ENCODE data around the gene DYNC2H1. TPM values are rescaled to one million over a fixed set of nuclear protein-coding genes. Genes with fewer than 3 reads are reported as not detected.

Gene DYNC2H1
- total RNA-seq, 1 experiment from 2014 or later: 3.9 TPM

DNA sequence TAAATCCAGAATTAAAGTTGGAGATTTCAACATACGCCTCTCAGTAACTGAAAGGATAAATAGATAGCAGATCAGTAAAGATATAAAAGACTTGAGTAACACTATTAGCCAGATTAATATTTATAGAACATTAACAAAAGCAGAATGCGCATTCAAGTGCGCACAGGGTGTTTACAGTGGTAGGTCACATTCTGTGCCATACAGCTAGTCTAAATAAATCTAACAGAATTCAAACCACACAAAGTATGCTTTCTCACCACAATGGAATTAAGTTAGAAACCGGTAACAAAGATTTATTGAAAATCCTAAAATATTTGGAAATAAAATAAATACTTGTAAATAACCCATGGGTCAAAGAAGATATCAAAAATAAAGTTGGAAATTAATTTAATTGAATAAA lies 341.0 kb downstream of the DYNC2H1 start:
- no peak for DNase-seq (ENCODE audit: low spot score)

DNA sequence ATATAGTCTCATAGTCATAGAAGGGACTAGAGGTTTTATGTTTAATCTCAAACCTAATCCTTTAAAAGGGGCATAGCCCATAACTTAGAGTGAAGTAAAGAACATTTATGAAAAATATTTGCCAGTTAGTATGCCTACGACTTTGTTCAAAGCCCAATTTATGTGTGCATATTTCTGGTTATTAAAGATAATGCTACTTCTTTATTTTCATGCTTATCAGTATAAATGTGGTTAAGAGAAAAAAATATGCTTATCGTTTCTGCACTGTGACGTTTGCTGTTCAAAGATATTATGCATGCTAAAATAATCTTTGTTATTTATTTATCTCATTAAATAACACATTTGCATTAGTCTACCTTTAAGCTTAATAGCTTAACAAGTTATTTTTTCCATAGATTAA lies 343.9 kb downstream of the DYNC2H1 start:
- no peak for DNase-seq (ENCODE audit: low spot score)

GRCh38 chr11:103453915-103454709 lies 344.9 kb downstream of the DYNC2H1 start:
- no peak for DNase-seq (ENCODE audit: low spot score)

- no peak for DNase-seq (ENCODE audit: low spot score)
These were observed 355.2 kb downstream of the DYNC2H1 start for GRCh38 chr11:103464420-103464819.

DNA sequence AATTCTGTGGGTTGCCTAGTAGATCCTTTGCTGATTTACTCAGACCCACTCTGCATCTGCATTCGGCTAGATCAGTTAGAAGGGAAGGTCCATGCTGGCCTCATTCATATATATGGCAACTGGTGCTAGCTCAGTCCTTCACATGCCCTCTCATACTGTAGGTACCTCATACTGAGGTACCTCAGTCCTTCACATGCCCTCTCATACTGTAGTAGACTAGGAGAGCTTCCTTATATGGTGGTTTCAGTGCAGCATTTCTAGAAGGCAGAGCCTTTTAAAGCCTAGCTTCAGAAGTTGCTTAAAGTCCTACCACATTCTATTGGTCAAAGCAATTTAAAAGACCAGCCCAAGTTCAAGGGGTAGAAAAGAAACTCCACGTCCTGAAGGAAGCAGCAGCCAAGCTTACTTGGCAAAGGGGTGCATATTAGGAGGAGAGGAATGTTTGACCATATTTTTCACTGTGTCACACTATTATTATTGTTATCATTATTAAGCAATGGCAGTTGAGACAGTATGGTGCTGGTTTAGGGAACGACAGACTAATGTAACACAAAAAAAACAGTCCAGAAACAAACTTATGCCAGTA lies 356.4 kb downstream of the DYNC2H1 start:
- no peak for DNase-seq (ENCODE audit: low spot score)

- DNase-seq (ENCODE audit: low spot score): no peak
These were observed 362.3 kb downstream of the DYNC2H1 start for GRCh38 chr11:103471546-103471945.

- DNase-seq (ENCODE audit: low spot score): no peak
These were observed 367.6 kb downstream of the DYNC2H1 start for GRCh38 chr11:103476874-103477273.

DNA sequence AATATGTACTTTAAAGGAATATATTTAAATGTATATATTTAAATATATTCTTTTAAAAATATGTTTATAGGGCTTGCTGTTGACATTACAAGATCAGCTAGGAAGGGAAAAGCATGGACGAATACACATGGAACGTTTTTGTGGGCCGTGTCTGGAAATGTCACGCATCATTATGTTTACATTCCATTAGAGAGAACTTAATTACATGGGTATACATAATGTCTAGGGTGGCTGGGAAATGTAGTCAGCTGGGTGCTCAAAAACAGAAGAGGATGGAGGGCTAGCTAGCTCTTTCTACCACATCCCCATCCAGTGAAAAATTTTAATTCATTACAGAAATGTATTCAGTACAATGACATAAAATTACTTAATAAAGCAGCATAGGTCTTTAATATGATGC lies 371.2 kb downstream of the DYNC2H1 start:
- no peak for DNase-seq (ENCODE audit: low spot score)

GRCh38 chr11:103483996-103484395 lies 374.8 kb downstream of the DYNC2H1 start:
- DNase-seq (ENCODE audit: low spot score): no peak

GRCh38 chr11:103484545-103484944 lies 375.3 kb downstream of the DYNC2H1 start:
- no peak for DNase-seq (ENCODE audit: low spot score)

GRCh38 chr11:103486604-103487003 lies 377.4 kb downstream of the DYNC2H1 start:
- DNase-seq (ENCODE audit: low spot score): no peak

DNA sequence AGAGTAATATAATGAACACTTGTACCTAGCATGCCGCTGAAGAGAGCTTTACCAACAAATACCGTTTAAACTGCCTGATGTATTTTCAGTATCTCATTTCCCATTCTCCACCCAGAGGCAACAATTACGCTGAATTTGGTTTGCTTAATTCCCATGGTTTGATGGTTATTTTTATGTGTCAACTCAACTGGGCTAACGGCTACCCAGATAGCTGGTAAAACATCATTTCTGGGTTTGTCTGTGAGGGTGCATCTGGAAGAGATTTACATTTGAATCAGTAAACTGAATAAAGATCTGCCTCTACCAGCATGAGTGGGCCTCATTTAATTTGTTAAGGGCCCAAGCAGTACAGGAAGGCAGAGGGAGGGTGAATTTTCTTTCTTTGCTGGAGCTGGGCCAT lies 377.9 kb downstream of the DYNC2H1 start:
- no peak for DNase-seq (ENCODE audit: low spot score)

DNA sequence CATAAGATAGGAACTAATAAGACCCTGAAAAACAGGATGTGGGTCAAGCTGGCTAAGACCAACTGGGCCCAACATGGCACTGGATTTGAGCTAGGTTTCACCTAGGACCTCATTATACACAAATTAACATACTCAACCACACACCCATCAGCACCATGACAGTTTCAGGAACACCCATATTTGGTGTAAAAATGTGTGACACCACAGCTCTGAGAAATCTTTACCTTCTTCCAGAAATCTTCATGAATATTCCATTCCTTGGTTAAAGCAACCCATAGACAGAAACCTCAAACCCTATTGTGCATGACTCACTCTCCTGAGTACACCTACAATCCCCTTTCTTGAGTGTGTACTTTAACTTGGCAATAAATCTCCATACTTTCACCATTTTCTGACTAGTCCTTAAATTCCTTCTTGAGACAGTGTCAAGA lies 378.8 kb downstream of the DYNC2H1 start:
- no peak for DNase-seq (ENCODE audit: low spot score)

DNA sequence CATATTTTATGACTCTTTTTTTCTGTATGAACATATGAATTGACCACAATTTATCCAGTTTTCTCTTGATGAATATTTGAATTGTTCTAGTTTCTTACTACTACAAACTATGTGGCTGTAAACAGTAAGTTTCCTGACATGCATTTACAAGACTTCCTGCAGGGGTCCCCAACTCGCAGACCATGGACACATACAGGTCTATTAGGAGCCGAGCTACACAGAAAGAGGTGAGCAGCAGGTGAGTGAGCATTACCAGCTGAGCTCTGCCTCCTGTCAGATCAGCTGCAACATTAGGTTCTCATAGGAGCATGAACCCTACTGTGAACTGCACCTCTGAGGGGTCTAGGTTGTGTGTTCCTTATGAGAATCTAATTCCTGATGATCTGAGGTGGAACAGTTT lies 379.4 kb downstream of the DYNC2H1 start:
- DNase-seq (ENCODE audit: low spot score): no peak

- no peak for DNase-seq (ENCODE audit: low spot score)
These were observed 382.6 kb downstream of the DYNC2H1 start for GRCh38 chr11:103491777-103492176.

DNA sequence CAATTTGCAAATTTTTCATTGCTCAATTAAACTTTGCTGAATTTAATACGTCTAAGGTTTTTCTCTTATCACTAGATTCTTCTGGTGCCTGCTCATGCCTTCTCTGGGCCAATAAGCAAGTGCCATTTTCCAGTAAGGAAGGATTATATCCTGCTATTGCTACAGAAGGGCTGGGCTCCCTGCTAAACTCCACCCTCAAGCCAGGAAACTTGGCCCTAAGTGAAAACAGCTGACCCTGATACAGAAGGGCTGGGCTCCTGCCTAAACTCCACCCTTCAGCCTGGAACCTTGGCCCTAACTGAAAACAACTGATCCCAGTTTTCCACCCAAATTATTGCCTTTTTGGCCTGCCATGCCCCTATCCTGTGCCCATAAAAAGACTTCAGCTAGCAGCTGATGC lies 385.3 kb downstream of the DYNC2H1 start:
- no peak for DNase-seq (ENCODE audit: low spot score)

- DNase-seq (ENCODE audit: low spot score): no peak
These were observed 388.0 kb downstream of the DYNC2H1 start for GRCh38 chr11:103497268-103497667.

DNA sequence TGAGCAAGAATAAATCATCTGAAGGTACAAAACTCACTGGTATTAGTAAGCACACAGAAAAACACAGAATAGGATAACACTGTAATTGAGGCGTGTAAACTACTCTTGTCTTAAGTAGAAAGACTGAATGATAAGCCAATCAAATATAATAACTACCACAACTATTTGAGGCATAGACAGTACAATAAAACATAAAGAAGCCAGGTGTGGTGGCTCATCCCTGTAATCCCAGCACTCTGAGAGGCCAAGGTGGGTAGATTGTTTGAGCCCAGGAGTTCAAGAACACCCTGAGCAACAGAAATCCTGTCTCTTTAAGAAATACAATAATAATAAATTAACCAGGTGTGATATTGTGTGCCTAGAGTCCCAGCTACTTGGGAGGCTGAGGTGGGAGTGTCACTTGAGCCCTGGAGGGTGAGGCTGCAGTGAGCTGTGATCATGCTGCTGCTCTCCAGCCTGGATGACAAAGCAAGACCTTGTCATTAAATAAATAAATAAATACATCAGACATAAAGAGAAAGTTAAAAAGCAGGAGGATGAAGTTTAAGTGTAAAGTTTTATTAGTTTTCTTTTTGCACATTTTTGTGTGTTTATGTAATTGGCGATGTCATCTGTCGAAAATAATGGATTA lies 390.6 kb downstream of the DYNC2H1 start:
- DNase-seq (ENCODE audit: low spot score): no peak

DNA sequence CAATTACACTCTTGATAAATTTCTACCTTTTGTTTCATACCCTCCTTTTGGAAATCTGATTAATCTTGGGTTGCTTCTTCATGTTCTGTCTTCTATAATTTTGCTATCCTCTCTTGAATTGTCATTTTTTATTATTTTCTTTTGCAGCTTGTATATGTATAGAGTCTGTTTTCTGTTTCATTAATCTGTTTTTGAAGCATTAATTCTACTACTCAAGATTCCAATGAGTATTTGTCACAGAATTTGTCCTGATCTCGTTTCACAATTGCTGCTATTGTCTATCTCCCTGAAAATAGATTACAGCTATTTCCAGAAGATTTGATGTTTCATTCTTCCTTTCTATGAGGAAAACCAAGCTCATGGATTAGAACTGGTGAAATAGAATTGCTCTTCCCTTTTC lies 406.1 kb downstream of the DYNC2H1 start:
- DNase-seq (ENCODE audit: low spot score): no peak

DNA sequence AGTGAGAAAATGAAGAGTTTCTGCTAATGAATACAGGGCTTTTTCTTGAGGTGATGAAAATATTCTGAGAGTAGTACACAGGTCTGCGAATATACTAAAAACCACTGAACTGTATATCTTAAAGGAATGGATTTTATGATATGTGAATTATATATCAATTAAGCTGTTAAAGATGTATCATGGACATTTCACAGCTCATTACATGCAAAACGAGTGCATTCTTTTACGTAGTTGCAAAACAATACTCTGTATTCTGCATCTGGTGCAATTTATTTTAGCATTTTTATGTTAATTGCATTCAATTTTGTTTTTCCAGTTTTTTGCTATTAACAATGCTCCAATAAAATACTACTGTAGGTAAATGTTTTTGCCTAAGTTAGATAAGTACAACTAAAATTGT lies 411.6 kb downstream of the DYNC2H1 start:
- DNase-seq (ENCODE audit: low spot score): no peak

GRCh38 chr11:103525069-103525468 lies 415.8 kb downstream of the DYNC2H1 start:
- peak; percentile 64 for DNase-seq (ENCODE audit: low spot score)

DNA sequence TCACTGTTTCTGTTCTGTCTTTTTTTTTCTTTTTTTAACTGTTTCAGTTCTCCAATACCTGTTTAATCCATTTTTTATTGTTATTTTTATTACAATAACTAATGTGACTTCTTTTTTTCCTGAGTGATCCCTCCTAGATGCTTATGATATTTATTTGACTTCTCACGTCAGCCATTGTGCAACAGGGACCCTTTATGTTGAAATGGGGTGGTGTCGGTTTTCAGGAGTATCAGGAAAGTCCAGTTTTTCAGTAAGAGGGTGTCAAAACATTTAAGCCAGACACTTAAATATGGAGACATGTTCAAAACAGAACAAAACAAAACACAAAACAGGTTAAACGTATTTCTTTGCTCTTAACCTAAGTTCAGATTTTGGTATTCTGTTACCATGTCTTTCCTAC lies 418.8 kb downstream of the DYNC2H1 start:
- no peak for DNase-seq (ENCODE audit: low spot score)

DNA sequence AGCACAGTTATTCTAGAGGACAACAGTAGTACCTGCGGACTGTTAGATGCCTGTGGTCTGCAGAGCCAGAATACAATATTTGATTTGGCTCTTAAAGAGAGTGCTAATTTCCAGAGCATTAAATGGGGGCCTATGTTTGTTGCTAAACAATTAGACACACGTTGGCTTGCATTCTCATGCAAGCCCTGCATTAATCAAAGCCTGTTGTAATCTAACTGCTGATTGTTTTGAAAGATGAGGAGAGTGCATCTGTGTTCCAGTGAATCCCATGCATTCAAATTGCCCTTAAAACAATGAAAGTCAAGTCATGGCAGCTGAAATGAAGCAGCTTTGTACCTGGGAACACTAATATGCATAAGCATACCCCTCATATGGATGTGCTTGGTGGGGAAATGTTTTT lies 419.4 kb downstream of the DYNC2H1 start:
- no peak for DNase-seq (ENCODE audit: low spot score)
